HepG2 (cell line): ENCODE results near the gene MLXIPL. TPM values are rescaled to one million over a fixed set of nuclear protein-coding genes. Genes with fewer than 3 reads are reported as not detected.

Source experiments
- ATAC-seq: fragments of 200-7000 bp; cut with Tn5 transposase; 3 replicates; pipeline ENCODE4 v1.9.1; 2020; ENCODE audit warnings: mild to moderate bottlenecking, moderate library complexity
- BruUV-seq: library from RNA; stranded (reverse); fragments of 400-500 nt; replicated peaks from 2 replicates; lab custom pipeline; 2021; lab: Mats Ljungman, UMichigan
- CTCF ChIA-PET: fragments of 300-600 bp; formaldehyde crosslinking; extraction: SDS; loops from one replicate; lab custom pipeline; 2021; ENCODE audit warnings: low total read pairs, inconsistent platforms, low intra/inter-chr PET ratio; lab: Yijun Ruan, JAX
- POLR2A ChIA-PET: fragments of 350-600 bp; sonication (Branson Sonifier 250); formaldehyde crosslinking; loops from one replicate; lab custom pipeline; 2020; ENCODE audit warnings: antibody characterized with exemption, inconsistent platforms; lab: Yijun Ruan, JAX
- DNase-seq: peaks from one replicate; pipeline ENCODE4 v3.0.0-alpha.2; 2015; ENCODE audit warnings: low spot score
- FAIRE-seq: peaks from 3 replicates; lab custom pipeline; 2011; peaks lifted over from hg19 to GRCh38; lab: Jason Lieb, UNC
- H2AFZ ChIP-seq: one replicate; pipeline ENCODE4 v1.6.1; 2011; ENCODE audit warnings: low read length, inconsistent platforms
- H3K27ac ChIP-seq: fragments of 300-600 bp; 3 replicates; pipeline ENCODE4 v1.8.0; 2011; ENCODE audit warnings: mixed run types, mild to moderate bottlenecking, mixed read lengths, low read length, inconsistent platforms; ENCODE audit not compliant: insufficient read depth; ENCODE audit errors: extremely low read length
- H3K27me3 ChIP-seq, 2 experiments: fragments of 200-600 bp in 1 of 2; 2 replicates in 1 of 2; 3 replicates in 1 of 2; pipeline versions ENCODE4 v1.6.0 to v1.8.0; 2011; ENCODE audit warnings: low read length in 2 of 2, mild to moderate bottlenecking in 2 of 2, moderate library complexity in 2 of 2, inconsistent platforms in 1 of 2; ENCODE audit not compliant: insufficient read depth in 2 of 2, control insufficient read depth in 1 of 2
- H3K36me3 ChIP-seq, 2 experiments: fragments of 200-600 bp in 1 of 2; replicated peaks in 1 of 2; 2 replicates in 1 of 2; 3 replicates in 1 of 2; pipeline versions ENCODE4 v1.5.1 to v1.8.0; 2011; ENCODE audit warnings: low read length in 2 of 2, inconsistent platforms in 1 of 2; ENCODE audit not compliant: insufficient read depth in 2 of 2, control insufficient read depth in 1 of 2
- H3K4me1 ChIP-seq: 2 replicates; pipeline ENCODE4 v1.5.1; 2012; ENCODE audit warnings: low read length, inconsistent platforms; ENCODE audit not compliant: insufficient read depth
- H3K4me2 ChIP-seq: 2 replicates; pipeline ENCODE4 v1.6.0; 2011; ENCODE audit warnings: low read depth, low read length, inconsistent platforms
- H3K4me3 ChIP-seq, 3 experiments: fragments of 200-600 bp in 1 of 3; sonication (generic), shearing (Covaris generic) in 1 of 3; replicated peaks in 1 of 3; 2 replicates each; pipeline ENCODE4 v1.5.1; 2011 to 2016; ENCODE audit warnings: low read length in 3 of 3, inconsistent platforms in 2 of 3, low read depth in 2 of 3, mild to moderate bottlenecking in 2 of 3, control low read depth in 1 of 3, mixed read lengths in 1 of 3; ENCODE audit not compliant: insufficient read depth in 1 of 3
- H3K79me2 ChIP-seq: one replicate; pipeline ENCODE4 v1.6.1; 2011; ENCODE audit warnings: low read length, inconsistent platforms; ENCODE audit not compliant: insufficient read depth
- H3K9ac ChIP-seq: 2 replicates; pipeline ENCODE4 v1.6.0; 2011; ENCODE audit warnings: mild to moderate bottlenecking, low read depth, low read length, inconsistent platforms; ENCODE audit not compliant: insufficient read depth
- H3K9me3 ChIP-seq: 2 replicates; pipeline ENCODE4 v1.5.1; 2012; ENCODE audit warnings: mild to moderate bottlenecking, low read length
- H4K20me1 ChIP-seq: 2 replicates; pipeline ENCODE4 v1.6.0; 2011; ENCODE audit warnings: inconsistent platforms, mild to moderate bottlenecking, low read length, moderate library complexity; ENCODE audit not compliant: insufficient read depth
- CHD4 ChIP-seq: fragments of 200-600 bp; sonication (generic); IDR thresholded peaks from 2 replicates; pipeline ENCODE4 v1.7.0; 2017; ENCODE audit warnings: mild to moderate bottlenecking, low read length, borderline replicate concordance
- POLR2G ChIP-seq: fragments of 200-400 bp; formaldehyde crosslinking; IDR thresholded peaks from 2 replicates; pipeline ENCODE4 v1.6.1; 2018; ENCODE audit warnings: mild to moderate bottlenecking, low read depth, low read length, moderate library complexity
- RBM22 ChIP-seq: fragments of 200-400 bp; formaldehyde crosslinking; optimal IDR thresholded peaks from 2 replicates; pipeline ENCODE3; 2017; ENCODE audit warnings: mild to moderate bottlenecking, low read length, moderate library complexity
- ZMYM3 ChIP-seq: sonication (generic); formaldehyde crosslinking; IDR thresholded peaks from 2 replicates; pipeline ENCODE4 v1.5.1; 2020; ENCODE audit warnings: mild to moderate bottlenecking, missing genetic modification reagents
- ZNF552 ChIP-seq: sonication (generic); formaldehyde crosslinking; IDR thresholded peaks from 2 replicates; pipeline ENCODE4 v1.9.0; 2022; ENCODE audit warnings: missing genetic modification reagents, mild to moderate bottlenecking, borderline replicate concordance
- ZNF572 ChIP-seq: sonication (generic); formaldehyde crosslinking; IDR thresholded peaks from 2 replicates; pipeline ENCODE4 v1.5.1; 2020; ENCODE audit warnings: mild to moderate bottlenecking, missing genetic modification reagents
- WGBS: methylation state at CpG from one replicate; pipeline ENCODE4 v1.1.6; 2017; ENCODE audit warnings: low lambda C conversion rate; 5-methylcytosine and 5-hydroxymethylcytosine counted together
- in situ Hi-C: cut with HindIII; loops from 2 replicates; pipeline ENCODE4 v1.10.0; 2017; ENCODE audit warnings: low pct_unique_long_range_greater_than_20kb; ENCODE audit not compliant: extremely low pct_ligation_motif_present
- intact Hi-C: fragments of 100-400 bp; cut with micrococcal nuclease; formaldehyde crosslinking; loops from one replicate; pipeline ENCODE4 v1.10.0; 2022; ENCODE audit not compliant: unreplicated experiment
- polyA plus RNA-seq, 8 experiments: library from polyadenylated mRNA; depleted of rRNA in 3 of 8; stranded (reverse) in 7 of 8; unstranded in 1 of 8; fragments of >200 nt; fragmentation: Illumina TruSeq in 4 of 8; extraction: Trizol in 4 of 8; gene quantifications; 2 replicates each; pipeline versions ENCODE4 v1.2.1 to v1.2.3, GENCODE V29; 2011 to 2016; ENCODE audit warnings: low read depth in 4 of 8, missing spikeins in 1 of 8, mixed read lengths in 1 of 8; ENCODE audit not compliant: insufficient read depth in 1 of 8
- total RNA-seq, 5 experiments: library from RNA; depleted of rRNA; stranded (reverse); fragments of >200 nt; fragmentation: Illumina TruSeq; extraction: Trizol; gene quantifications; 2 replicates each; pipeline ENCODE4 v1.2.3, GENCODE V29; 2016; ENCODE audit warnings: low read depth in 1 of 5
- TF ChIP-seq, protein P1 (sequence below): sonication (generic); formaldehyde crosslinking; IDR thresholded peaks from 2 replicates; pipeline ENCODE4 v1.5.0; 2020; ENCODE audit warnings: mild to moderate bottlenecking, missing genetic modification reagents, borderline replicate concordance
- TF ChIP-seq, protein P2 (sequence below): sonication (generic); formaldehyde crosslinking; IDR thresholded peaks from 2 replicates; pipeline ENCODE4 v1.5.0; 2020; ENCODE audit warnings: mild to moderate bottlenecking, missing genetic modification reagents, borderline replicate concordance

MLXIPL gene
- total and polyA plus RNA-seq, 2 of the 13 experiments (the other 11 are each of a cell fraction or from before 2014, with no cell fraction given): 51.6 to 60.1 TPM

DNA sequence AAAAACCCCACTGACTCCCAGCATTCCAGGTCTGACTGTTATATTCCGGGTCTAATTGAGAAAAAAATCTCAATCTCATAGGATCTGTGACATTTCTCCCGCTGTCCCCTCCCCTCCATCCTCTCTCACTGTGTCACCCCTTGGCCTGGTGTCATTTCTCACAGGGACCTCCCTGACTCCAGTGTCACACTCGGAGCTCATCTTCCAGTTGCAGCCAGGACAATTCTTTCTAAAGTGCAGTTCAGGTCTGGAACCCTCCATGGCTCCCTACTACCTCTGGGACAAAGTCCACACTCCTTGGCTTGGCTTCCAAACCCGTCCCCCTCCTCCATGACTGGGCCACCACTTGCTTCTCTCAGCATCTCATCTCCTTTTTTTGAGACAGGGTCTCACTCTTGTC is 14.2 kb downstream of the MLXIPL start:
- DNase-seq: no peak
- FAIRE-seq: no peak
- Histone ChIP-seq H4K20me1 (peaks cover 41% of the 10 kb centered on the region), H3K9me3 (no peaks in the 10 kb centered on the region), H3K4me3 (no peak overlapping the region), H3K4me1 (peaks cover 72% of the 10 kb centered on the region), H3K36me3 (peaks cover 13 to 49% of the 10 kb centered on the region in 2 experiments), H3K9ac (no peak overlapping the region), H3K79me2 (peaks cover 16% of the 10 kb centered on the region), H2AFZ (no peak overlapping the region), H3K27ac (peak overlapping the region; percentile 51), H3K27me3 (no peaks in the 10 kb centered on the region), H3K4me2 (no peak overlapping the region)
- POLR2A ChIA-PET: interaction anchor here (1.2 to 19.7 kb wide), 2 partner anchors 9 to 101 kb away, joined by 3 to 416 read pairs; partner anchors contain the start of gene MLXIPL
- 96% methylated on average over 4 of the region's 4 CpGs for WGBS
- CTCF ChIA-PET: no interaction called here
- intact Hi-C loops: loop anchor here (5.0 kb wide), 1 partner anchor 117 kb away; no protein-coding TSS in a partner anchor
- in situ Hi-C loops: loop anchor here (5.0 kb wide), 1 partner anchor 57 kb away; the partner anchor contains the start of gene VPS37D
- no peak for ATAC-seq
- BruUV-seq: no TSS peak
- TF ChIP-seq, protein P1, sequence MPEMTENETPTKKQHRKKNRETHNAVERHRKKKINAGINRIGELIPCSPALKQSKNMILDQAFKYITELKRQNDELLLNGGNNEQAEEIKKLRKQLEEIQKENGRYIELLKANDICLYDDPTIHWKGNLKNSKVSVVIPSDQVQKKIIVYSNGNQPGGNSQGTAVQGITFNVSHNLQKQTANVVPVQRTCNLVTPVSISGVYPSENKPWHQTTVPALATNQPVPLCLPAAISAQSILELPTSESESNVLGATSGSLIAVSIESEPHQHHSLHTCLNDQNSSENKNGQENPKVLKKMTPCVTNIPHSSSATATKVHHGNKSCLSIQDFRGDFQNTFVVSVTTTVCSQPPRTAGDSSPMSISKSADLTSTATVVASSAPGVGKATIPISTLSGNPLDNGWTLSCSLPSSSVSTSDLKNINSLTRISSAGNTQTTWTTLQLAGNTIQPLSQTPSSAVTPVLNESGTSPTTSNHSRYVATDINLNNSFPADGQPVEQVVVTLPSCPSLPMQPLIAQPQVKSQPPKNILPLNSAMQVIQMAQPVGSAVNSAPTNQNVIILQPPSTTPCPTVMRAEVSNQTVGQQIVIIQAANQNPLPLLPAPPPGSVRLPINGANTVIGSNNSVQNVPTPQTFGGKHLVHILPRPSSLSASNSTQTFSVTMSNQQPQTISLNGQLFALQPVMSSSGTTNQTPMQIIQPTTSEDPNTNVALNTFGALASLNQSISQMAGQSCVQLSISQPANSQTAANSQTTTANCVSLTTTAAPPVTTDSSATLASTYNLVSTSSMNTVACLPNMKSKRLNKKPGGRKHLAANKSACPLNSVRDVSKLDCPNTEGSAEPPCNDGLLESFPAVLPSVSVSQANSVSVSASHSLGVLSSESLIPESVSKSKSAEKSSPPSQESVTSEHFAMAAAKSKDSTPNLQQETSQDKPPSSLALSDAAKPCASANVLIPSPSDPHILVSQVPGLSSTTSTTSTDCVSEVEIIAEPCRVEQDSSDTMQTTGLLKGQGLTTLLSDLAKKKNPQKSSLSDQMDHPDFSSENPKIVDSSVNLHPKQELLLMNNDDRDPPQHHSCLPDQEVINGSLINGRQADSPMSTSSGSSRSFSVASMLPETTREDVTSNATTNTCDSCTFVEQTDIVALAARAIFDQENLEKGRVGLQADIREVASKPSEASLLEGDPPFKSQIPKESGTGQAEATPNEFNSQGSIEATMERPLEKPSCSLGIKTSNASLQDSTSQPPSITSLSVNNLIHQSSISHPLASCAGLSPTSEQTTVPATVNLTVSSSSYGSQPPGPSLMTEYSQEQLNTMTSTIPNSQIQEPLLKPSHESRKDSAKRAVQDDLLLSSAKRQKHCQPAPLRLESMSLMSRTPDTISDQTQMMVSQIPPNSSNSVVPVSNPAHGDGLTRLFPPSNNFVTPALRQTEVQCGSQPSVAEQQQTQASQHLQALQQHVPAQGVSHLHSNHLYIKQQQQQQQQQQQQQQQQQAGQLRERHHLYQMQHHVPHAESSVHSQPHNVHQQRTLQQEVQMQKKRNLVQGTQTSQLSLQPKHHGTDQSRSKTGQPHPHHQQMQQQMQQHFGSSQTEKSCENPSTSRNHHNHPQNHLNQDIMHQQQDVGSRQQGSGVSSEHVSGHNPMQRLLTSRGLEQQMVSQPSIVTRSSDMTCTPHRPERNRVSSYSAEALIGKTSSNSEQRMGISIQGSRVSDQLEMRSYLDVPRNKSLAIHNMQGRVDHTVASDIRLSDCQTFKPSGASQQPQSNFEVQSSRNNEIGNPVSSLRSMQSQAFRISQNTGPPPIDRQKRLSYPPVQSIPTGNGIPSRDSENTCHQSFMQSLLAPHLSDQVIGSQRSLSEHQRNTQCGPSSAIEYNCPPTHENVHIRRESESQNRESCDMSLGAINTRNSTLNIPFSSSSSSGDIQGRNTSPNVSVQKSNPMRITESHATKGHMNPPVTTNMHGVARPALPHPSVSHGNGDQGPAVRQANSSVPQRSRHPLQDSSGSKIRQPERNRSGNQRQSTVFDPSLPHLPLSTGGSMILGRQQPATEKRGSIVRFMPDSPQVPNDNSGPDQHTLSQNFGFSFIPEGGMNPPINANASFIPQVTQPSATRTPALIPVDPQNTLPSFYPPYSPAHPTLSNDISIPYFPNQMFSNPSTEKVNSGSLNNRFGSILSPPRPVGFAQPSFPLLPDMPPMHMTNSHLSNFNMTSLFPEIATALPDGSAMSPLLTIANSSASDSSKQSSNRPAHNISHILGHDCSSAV (CRISPR knock-in tag): no peak
- TF ChIP-seq RBM22: peak; percentile 87
- TF ChIP-seq CHD4: no peak
- TF ChIP-seq, protein P2, sequence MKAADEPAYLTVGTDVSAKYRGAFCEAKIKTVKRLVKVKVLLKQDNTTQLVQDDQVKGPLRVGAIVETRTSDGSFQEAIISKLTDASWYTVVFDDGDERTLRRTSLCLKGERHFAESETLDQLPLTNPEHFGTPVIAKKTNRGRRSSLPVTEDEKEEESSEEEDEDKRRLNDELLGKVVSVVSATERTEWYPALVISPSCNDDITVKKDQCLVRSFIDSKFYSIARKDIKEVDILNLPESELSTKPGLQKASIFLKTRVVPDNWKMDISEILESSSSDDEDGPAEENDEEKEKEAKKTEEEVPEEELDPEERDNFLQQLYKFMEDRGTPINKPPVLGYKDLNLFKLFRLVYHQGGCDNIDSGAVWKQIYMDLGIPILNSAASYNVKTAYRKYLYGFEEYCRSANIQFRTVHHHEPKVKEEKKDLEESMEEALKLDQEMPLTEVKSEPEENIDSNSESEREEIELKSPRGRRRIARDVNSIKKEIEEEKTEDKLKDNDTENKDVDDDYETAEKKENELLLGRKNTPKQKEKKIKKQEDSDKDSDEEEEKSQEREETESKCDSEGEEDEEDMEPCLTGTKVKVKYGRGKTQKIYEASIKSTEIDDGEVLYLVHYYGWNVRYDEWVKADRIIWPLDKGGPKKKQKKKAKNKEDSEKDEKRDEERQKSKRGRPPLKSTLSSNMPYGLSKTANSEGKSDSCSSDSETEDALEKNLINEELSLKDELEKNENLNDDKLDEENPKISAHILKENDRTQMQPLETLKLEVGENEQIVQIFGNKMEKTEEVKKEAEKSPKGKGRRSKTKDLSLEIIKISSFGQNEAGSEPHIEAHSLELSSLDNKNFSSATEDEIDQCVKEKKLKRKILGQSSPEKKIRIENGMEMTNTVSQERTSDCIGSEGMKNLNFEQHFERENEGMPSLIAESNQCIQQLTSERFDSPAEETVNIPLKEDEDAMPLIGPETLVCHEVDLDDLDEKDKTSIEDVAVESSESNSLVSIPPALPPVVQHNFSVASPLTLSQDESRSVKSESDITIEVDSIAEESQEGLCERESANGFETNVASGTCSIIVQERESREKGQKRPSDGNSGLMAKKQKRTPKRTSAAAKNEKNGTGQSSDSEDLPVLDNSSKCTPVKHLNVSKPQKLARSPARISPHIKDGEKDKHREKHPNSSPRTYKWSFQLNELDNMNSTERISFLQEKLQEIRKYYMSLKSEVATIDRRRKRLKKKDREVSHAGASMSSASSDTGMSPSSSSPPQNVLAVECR (CRISPR knock-in tag): no peak
- peak; percentile 62; the same call in 1 of the 2 replicates for TF ChIP-seq ZMYM3 (CRISPR knock-in tag)
- TF ChIP-seq POLR2G: peak; percentile 57; the same call in 1 of the 2 replicates
- TF ChIP-seq ZNF552: no peak
- TF ChIP-seq ZNF572 (CRISPR knock-in tag): no peak
